IMR-90 (cell line): ENCODE measurements around the gene ELFN2. TPM values are rescaled to one million over a fixed set of nuclear protein-coding genes. Genes with fewer than 3 reads are reported as not detected.
A peak's percentile ranks its signal among the peaks of the same experiment; 100 is the strongest.

Experiments used
- ATAC-seq: fragments of 200-7000 bp; cut with Tn5 transposase; 2 replicates; pipeline ENCODE4 v1.9.1; 2020; ENCODE audit warnings: low read depth, mild to moderate bottlenecking, moderate library complexity
- BruUV-seq: library from RNA; stranded (reverse); fragments of 400-500 nt; replicated peaks from 2 replicates; lab custom pipeline; 2021; lab: Mats Ljungman, UMichigan
- CTCF ChIA-PET: fragments of 300-600 bp; formaldehyde crosslinking; extraction: SDS; loops from one replicate; lab custom pipeline; 2021; ENCODE audit warnings: antibody characterized with exemption; lab: Yijun Ruan, JAX
- POLR2A ChIA-PET: fragments of 300-600 bp; sonication (Branson Sonifier 250); formaldehyde crosslinking; loops from one replicate; lab custom pipeline; 2022; ENCODE audit warnings: antibody characterized with exemption; ENCODE audit not compliant: unreplicated experiment; lab: Charles Lee
- DNase-seq: peaks from one replicate; pipeline ENCODE4 v3.0.0; 2013
- H2AFZ ChIP-seq: replicated peaks from 2 replicates; pipeline ENCODE3; 2013; ENCODE audit warnings: low read length, mild to moderate bottlenecking; ENCODE audit not compliant: poor library complexity
- H2AK5ac ChIP-seq: 2 replicates; pipeline ENCODE4 v1.6.1; 2013; ENCODE audit warnings: low read depth, low read length, inconsistent platforms
- H2AK9ac ChIP-seq: replicated peaks from 2 replicates; pipeline ENCODE3; 2013; ENCODE audit warnings: mild to moderate bottlenecking, low read depth, low read length, moderate library complexity; ENCODE audit not compliant: poor library complexity
- H2BK120ac ChIP-seq: 2 replicates; pipeline ENCODE4 v1.6.1; 2013; ENCODE audit warnings: low read depth, low read length, inconsistent platforms
- H2BK15ac ChIP-seq: 3 replicates; pipeline ENCODE4 v1.6.1; 2013; ENCODE audit warnings: low read depth, low read length, inconsistent platforms
- H2BK20ac ChIP-seq: 2 replicates; pipeline ENCODE4 v1.6.1; 2013; ENCODE audit warnings: low read depth, mild to moderate bottlenecking, inconsistent platforms, low read length, moderate library complexity
- H2BK5ac ChIP-seq: 2 replicates; pipeline ENCODE4 v1.6.1; 2013; ENCODE audit warnings: mild to moderate bottlenecking, low read depth, low read length, inconsistent platforms; ENCODE audit not compliant: poor library complexity, severe bottlenecking
- H3K14ac ChIP-seq: replicated peaks from 2 replicates; pipeline ENCODE4 v1.6.1; 2013; ENCODE audit warnings: low read depth, low read length, inconsistent platforms
- H3K18ac ChIP-seq: 2 replicates; pipeline ENCODE4 v1.6.1; 2013; ENCODE audit warnings: low read depth, low read length, control low read depth
- H3K23ac ChIP-seq: 2 replicates; pipeline ENCODE4 v1.6.1; 2013; ENCODE audit warnings: low read depth, low read length, inconsistent platforms
- H3K27ac ChIP-seq: 2 replicates; pipeline ENCODE4 v1.5.1; 2013; ENCODE audit warnings: mild to moderate bottlenecking, control low read depth, low read length; ENCODE audit not compliant: insufficient read depth
- H3K27me3 ChIP-seq: 2 replicates; pipeline ENCODE4 v1.6.1; 2013; ENCODE audit warnings: low read length; ENCODE audit not compliant: control insufficient read depth, insufficient read depth
- H3K36me3 ChIP-seq: 2 replicates; pipeline ENCODE4 v1.6.1; 2013; ENCODE audit warnings: low read length, mixed read lengths; ENCODE audit not compliant: control insufficient read depth, insufficient read depth
- H3K4ac ChIP-seq: 2 replicates; pipeline ENCODE4 v1.6.1; 2013; ENCODE audit warnings: low read depth, low read length, inconsistent platforms
- H3K4me1 ChIP-seq: 2 replicates; pipeline ENCODE4 v1.6.1; 2013; ENCODE audit warnings: low read length, mixed read lengths; ENCODE audit not compliant: control insufficient read depth, insufficient read depth
- H3K4me2 ChIP-seq: 2 replicates; pipeline ENCODE4 v1.6.1; 2013; ENCODE audit warnings: low read depth, mild to moderate bottlenecking, control low read depth, low read length, moderate library complexity
- H3K4me3 ChIP-seq: 2 replicates; pipeline ENCODE4 v1.5.1; 2013; ENCODE audit warnings: low read depth, mild to moderate bottlenecking, control low read depth, low read length, moderate library complexity; ENCODE audit not compliant: insufficient read depth
- H3K56ac ChIP-seq: 2 replicates; pipeline ENCODE4 v1.6.1; 2013; ENCODE audit warnings: low read length, inconsistent platforms; ENCODE audit not compliant: insufficient read depth; ENCODE audit errors: extremely low read depth
- H3K79me1 ChIP-seq, 2 experiments: 2 replicates each; pipeline ENCODE4 v1.6.1; 2013; ENCODE audit warnings: low read length in 2 of 2, inconsistent platforms in 1 of 2, low read depth in 1 of 2
- H3K9ac ChIP-seq: 2 replicates; pipeline ENCODE4 v1.6.1; 2013; ENCODE audit warnings: low read depth, low read length, control low read depth
- H3K9me1 ChIP-seq: 2 replicates; pipeline ENCODE4 v1.6.1; 2013; ENCODE audit warnings: low read length, inconsistent platforms; ENCODE audit not compliant: insufficient read depth
- H3K9me3 ChIP-seq: 2 replicates; pipeline ENCODE4 v1.6.1; 2013; ENCODE audit warnings: low read length; ENCODE audit not compliant: control insufficient read depth, insufficient read depth
- H4K20me1 ChIP-seq: 2 replicates; pipeline ENCODE4 v1.6.1; 2013; ENCODE audit warnings: low read length, inconsistent platforms; ENCODE audit not compliant: insufficient read depth
- H4K5ac ChIP-seq: 2 replicates; pipeline ENCODE4 v1.6.1; 2013; ENCODE audit warnings: mild to moderate bottlenecking, low read depth, low read length, control low read depth
- H4K8ac ChIP-seq, 2 experiments: 2 replicates each; pipeline ENCODE4 v1.6.1; 2013; ENCODE audit warnings: low read depth in 2 of 2, low read length in 2 of 2, control low read depth in 1 of 2, inconsistent platforms in 1 of 2
- H4K91ac ChIP-seq: 2 replicates; pipeline ENCODE4 v1.6.1; 2013; ENCODE audit warnings: low read depth, low read length, inconsistent platforms; ENCODE audit not compliant: insufficient read depth
- BHLHE40 ChIP-seq: fragments of 150-350 bp; IDR thresholded peaks from 2 replicates; pipeline ENCODE4 v1.6.1; 2016; ENCODE audit warnings: mild to moderate bottlenecking, low read depth, low read length
- CEBPB ChIP-seq: IDR thresholded peaks from 2 replicates; pipeline ENCODE4 v1.6.1; 2012; ENCODE audit warnings: low read depth, low read length, improper control_type of control experiment
- CTCF ChIP-seq: conservative IDR thresholded peaks from 2 replicates; pipeline ENCODE4 v1.5.1; 2012; ENCODE audit warnings: mild to moderate bottlenecking, low read depth, low read length, improper control_type of control experiment
- MAZ ChIP-seq: IDR thresholded peaks from 2 replicates; pipeline ENCODE4 v1.6.1; 2012; ENCODE audit warnings: low read depth, mild to moderate bottlenecking, low read length, improper control_type of control experiment, moderate library complexity, borderline replicate concordance
- POLR2A ChIP-seq: IDR thresholded peaks from 2 replicates; pipeline ENCODE4 v1.6.1; 2012; ENCODE audit warnings: mild to moderate bottlenecking, low read depth, low read length
- RAD21 ChIP-seq: IDR thresholded peaks from 2 replicates; pipeline ENCODE4 v1.6.1; 2012; ENCODE audit warnings: low read length, improper control_type of control experiment
- RCOR1 ChIP-seq: IDR thresholded peaks from 2 replicates; pipeline ENCODE4 v1.6.1; 2012; ENCODE audit warnings: mild to moderate bottlenecking, low read length, improper control_type of control experiment; ENCODE audit not compliant: insufficient replicate concordance
- RFX5 ChIP-seq: IDR thresholded peaks from 2 replicates; pipeline ENCODE4 v1.8.0; 2012; ENCODE audit warnings: low read depth, mild to moderate bottlenecking, low read length, moderate library complexity
- SMC3 ChIP-seq: fragments of 150-350 bp; IDR thresholded peaks from 2 replicates; pipeline ENCODE4 v1.6.1; 2016; ENCODE audit warnings: low read depth, mild to moderate bottlenecking, antibody characterized with exemption, low read length, moderate library complexity
- USF2 ChIP-seq: fragments of 150-350 bp; IDR thresholded peaks from 2 replicates; pipeline ENCODE4 v1.6.1; 2017; ENCODE audit warnings: mild to moderate bottlenecking, antibody characterized with exemption, low read length, low read depth
- WGBS, 2 experiments: methylation state at CpG; one replicate each; pipeline versions ENCODE4 v1.1.5 to v1.1.7; 2013; ENCODE audit warnings: missing lambda C conversion rate in 2 of 2; ENCODE audit not compliant: insufficient read length in 1 of 2; ENCODE audit errors: extremely low coverage in 2 of 2; 5-methylcytosine and 5-hydroxymethylcytosine counted together
- dilution Hi-C: fragments of 300-500 bp; cut with HindIII; formaldehyde crosslinking; loops from one replicate; pipeline ENCODE4 v1.14.3; 2018; ENCODE audit warnings: low sequenced_read_pairs; ENCODE audit not compliant: unreplicated experiment
- in situ Hi-C: fragments of 300-500 bp; cut with MboI; formaldehyde crosslinking; loops from 3 replicates; pipeline ENCODE4 v1.14.3; 2019; ENCODE audit warnings: low sequenced_read_pairs, inconsistent platforms, mixed read lengths
- intact Hi-C: fragments of 100-400 bp; cut with micrococcal nuclease; formaldehyde crosslinking; loops from 2 replicates; pipeline ENCODE4 v1.10.0; 2022
- polyA plus RNA-seq, 3 experiments: library from polyadenylated mRNA; depleted of rRNA; stranded (reverse); fragments of >200 nt; gene quantifications; 2 replicates each; pipeline ENCODE4 v1.2.3, GENCODE V29; 2012; ENCODE audit warnings: low replicate concordance in 1 of 3
- total RNA-seq: library from RNA; depleted of rRNA; stranded (reverse); fragments of >200 nt; gene quantifications from 2 replicates; pipeline ENCODE4 v1.2.3, GENCODE V29; 2012

ELFN2 gene
- total and polyA plus RNA-seq, 2 of the 4 experiments (the other 2 are of a cell fraction) = 0.72 to 5.0 TPM

GRCh38 chr22:37401401-37402183 is 25.7 kb downstream of the ELFN2 start:
- H4K20me1 ChIP-seq = peaks cover 16% of the 10 kb centered on the region; the same call in 1 of the 2 replicates
- 54% methylated on average over 6 of the region's 14 CpGs; no CpG with 5 or more reads in 1 of the 2 experiments for WGBS, 2 experiments
- H3K18ac ChIP-seq = no peak overlapping the region
- no peaks in the 10 kb centered on the region; the same call in 1 of the 2 replicates for H3K27me3 ChIP-seq
- no peak overlapping the region for H3K4me2 ChIP-seq
- intact Hi-C loops = no loop called here
- ChIA-PET CTCF (no interaction called here), POLR2A (no interaction called here)
- H2BK15ac ChIP-seq = no peak overlapping the region
- no peak overlapping the region for H3K56ac ChIP-seq
- H2AFZ ChIP-seq = no peak overlapping the region
- in situ Hi-C loops = no loop called here
- H2AK9ac ChIP-seq = no peak overlapping the region
- no peak overlapping the region for H3K27ac ChIP-seq
- no peak overlapping the region for H3K9ac ChIP-seq
- no peak overlapping the region for H4K91ac ChIP-seq
- BruUV-seq = no TSS peak
- no peaks in the 10 kb centered on the region for H3K9me3 ChIP-seq
- no peak overlapping the region for H3K23ac ChIP-seq
- H3K79me1 ChIP-seq = no peaks in the 10 kb centered on the region
- H3K4me3 ChIP-seq = no peak overlapping the region
- H2BK5ac ChIP-seq = no peak overlapping the region
- H2AK5ac ChIP-seq = no peak overlapping the region
- no peak overlapping the region for H3K14ac ChIP-seq
- no peak overlapping the region; the same call in 1 of the 2 replicates for H4K5ac ChIP-seq
- 0 out of 2 replicates have a peak, but pooled peaks cover 2% of the 10 kb centered on the region for H3K9me1 ChIP-seq
- H2BK20ac ChIP-seq = no peak overlapping the region
- H4K8ac ChIP-seq = no peak overlapping the region
- ATAC-seq (peak; percentile 55), DNase-seq (peak; percentile 23)
- peaks cover 4% of the 10 kb centered on the region; the same call in 1 of the 2 replicates for H3K4me1 ChIP-seq
- TF ChIP-seq SMC3 = no peak
- no peak for TF ChIP-seq RFX5
- no peak for TF ChIP-seq POLR2A
- TF ChIP-seq USF2 = no peak
- TF ChIP-seq CEBPB = no peak
- TF ChIP-seq CTCF = no peak
- no peak for TF ChIP-seq RAD21
- no peak for TF ChIP-seq RCOR1
- TF ChIP-seq BHLHE40 = no peak
- no peak for TF ChIP-seq MAZ
- H3K36me3 ChIP-seq = no peaks in the 10 kb centered on the region
- dilution Hi-C loops = no loop called here
- H3K4ac ChIP-seq = no peak overlapping the region
- H2BK120ac ChIP-seq = no peak overlapping the region
